HG02623 (cell line): Measurements from ENCODE around the gene SNED1.

Experiments used
- ATAC-seq: cut with Tn5 transposase; IDR thresholded peaks from one replicate; pipeline ENCODE4 v1.9.1; 2021; ENCODE audit warnings: moderate library complexity; ENCODE audit not compliant: unreplicated experiment

Gene SNED1

GRCh38 chr2:241066171-241066892 is 67.9 kb downstream of the SNED1 start:
- no peak for ATAC-seq

DNA sequence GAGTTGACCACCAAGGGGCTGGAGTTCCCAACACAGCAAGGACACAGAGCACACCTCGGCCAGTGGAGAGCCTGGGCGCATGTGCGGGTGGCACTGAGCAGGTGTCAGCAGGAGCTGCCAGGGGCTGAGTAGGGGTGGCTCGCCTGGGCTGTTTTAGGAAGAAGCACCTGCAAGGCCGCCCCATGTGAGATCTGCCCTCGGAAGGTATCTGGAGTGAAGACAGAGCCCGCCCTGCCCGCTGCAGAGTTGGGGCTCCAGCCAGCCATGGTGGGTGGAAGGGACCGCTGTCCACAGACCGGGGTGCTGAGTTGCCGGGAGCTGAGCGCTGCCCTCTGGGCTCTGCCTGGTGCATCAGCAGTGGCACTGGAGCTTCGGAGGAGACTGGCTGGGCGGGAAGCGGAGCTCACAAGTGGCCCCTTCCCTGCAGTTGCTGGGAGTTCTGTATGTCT is 68.5 kb downstream of the SNED1 start:
- no peak for ATAC-seq

DNA sequence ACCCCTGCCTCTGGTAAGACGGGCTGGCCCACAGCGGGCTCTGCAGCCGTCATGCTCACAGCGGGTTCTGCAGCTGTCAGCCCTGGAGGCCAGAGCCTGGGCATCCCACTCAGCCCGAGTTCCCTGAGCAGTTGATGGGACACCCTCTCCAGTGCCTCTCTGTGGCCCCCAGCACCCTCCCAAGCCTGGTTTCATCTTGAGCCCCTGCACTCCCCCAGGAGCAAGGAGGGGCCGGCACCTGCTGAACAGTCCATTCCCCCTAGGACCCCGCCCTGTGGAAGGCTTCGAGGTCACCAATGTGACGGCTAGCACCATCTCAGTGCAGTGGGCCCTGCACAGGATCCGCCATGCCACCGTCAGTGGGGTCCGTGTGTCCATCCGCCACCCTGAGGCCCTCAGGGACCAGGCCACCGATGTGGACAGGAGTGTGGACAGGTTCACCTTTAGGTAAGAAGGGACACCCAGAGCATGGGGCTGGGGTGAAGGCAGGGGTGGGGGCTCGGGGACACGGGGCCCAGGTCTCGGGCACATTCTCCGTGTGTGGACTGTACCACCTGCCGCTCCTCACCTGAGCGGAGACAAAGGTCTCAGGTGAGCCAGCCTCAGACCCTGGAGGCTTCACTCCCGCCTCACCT is 69.2 kb downstream of the SNED1 start:
- no peak for ATAC-seq

DNA sequence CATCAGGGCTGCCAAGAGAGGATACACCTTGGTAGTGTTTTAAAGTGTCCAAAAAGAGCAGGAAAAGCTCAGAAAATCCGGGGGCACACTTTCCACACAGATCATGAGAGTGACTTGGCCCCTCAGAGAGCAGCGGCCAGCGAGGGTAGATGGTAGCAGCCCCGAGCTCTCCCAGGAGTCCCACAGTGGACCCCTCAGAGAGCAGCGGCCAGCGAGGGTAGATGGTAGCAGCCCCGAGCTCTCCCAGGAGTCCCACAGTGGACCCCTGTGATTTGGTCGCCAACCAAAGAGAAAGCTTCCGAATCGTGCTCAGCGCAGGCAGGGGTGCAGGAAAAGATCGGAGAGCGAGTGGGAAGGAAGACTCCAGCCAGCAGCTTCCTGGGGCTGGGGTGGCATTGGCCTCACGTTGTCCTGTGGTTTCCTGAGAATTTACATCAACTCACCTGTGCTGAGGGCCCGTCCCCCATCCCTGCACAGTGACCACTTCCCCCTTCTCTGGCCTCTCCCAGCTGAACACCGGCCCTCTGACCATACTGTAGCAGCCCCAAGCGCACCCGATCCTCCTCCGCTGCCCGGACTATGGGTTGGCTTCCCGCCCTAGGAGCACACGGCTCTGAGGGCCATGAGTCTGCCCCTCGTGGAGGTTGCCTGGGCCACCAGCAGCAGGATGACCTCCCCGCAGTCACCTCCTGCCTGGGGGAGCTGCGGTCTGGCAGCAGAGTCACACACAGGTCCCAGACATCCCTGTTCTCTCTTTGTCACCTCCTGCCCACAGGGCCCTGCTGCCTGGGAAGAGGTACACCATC is 69.9 kb downstream of the SNED1 start:
- ATAC-seq = no peak

GRCh38 chr2:241068942-241069810 is 70.8 kb downstream of the SNED1 start:
- no peak for ATAC-seq

DNA sequence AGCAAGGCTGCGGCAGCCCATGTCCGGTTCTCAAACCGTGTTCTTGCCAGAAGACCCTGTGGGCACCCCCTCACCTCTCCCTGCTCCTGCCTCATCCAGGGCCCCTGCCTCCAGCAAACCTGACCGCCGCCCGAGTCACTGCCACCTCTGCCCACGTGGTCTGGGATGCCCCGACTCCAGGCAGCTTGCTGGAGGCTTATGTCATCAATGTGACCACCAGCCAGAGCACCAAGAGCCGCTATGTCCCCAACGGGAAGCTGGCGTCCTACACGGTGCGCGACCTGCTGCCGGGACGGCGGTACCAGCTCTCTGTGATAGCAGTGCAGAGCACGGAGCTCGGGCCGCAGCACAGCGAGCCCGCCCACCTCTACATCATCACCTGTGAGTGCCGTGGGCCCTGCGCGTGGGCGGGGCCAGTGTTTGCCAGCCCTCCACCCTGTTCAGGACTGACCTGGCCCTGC is 71.4 kb downstream of the SNED1 start:
- no peak for ATAC-seq

GRCh38 chr2:241070361-241070760 is 71.9 kb downstream of the SNED1 start:
- ATAC-seq = no peak

DNA sequence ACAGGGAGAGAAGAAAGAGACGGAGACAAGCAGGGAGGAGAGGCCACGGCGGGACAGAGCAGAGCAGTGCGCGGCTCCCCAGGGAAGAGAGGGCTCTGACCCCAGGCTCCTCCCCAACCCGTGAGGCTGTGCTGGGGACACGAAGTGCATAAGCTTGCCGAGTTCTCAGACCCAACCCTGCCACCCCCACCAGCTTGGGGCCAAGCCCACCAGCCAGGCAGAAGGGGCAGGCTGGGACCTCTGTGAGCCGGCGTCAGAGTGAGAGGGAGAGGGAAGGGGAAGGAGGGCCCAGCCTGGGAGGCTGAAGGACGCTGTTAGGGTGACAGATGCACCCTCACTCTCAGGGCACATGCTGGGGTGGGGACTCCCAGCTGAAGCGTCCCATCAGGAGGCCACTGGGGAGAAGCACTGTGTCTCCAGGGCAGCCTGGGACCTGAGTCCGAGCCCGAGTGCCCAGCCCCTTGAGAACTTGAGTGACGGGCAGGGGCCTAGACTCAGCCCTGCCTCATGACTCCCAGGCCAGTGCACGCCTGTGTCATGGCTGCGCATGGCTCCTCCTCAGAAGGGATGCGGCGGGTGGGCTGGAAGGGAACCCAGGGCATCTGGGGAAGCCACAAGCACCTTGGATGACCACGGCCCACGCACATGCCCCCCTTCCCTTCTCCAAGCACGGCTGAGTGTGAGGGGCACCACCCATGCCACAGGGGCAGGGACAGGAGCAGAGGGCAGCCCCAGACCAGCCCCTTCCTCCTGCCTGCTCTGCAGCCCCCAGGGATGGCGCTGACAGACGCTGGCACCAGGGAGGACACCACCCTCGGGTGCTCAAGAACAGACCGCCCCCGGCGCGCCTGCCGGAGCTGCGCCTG is 72.6 kb downstream of the SNED1 start:
- no peak for ATAC-seq

GRCh38 chr2:241071677-241072111 is 73.3 kb downstream of the SNED1 start:
- no peak for ATAC-seq

- no peak for ATAC-seq
Measured at GRCh38 chr2:241072151-241072550, 73.7 kb downstream of the SNED1 start.

DNA sequence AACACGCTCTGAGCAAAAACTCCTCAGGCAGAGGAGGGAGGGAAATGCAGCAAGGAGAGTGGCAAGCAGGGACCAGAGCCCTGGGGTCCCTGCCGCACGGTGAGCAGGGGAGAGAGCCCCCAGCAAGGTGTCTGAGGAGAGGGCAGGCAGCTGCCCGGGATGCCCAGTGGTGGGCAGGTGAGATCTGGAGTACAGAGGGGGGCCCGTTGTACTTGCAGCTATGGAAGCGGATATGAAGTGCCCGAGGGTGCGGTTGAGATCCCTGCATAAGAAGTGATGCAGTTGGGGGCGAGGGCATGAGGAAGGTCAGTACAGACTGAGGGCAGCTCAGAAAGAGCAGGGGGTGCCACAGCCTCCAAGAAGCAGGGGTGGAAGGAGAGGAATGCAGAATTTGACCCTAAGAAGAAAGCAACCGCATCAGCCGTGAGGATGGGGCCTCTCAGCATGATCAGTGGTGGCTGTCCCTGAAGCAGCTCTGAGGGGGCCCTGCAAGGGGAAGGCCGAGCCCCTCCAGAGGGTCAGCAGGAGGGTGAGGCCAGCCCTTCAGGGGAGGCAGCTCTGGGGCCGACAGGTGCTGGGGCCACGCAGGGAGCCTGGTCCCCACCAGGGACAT is 74.2 kb downstream of the SNED1 start:
- ATAC-seq = no peak

DNA sequence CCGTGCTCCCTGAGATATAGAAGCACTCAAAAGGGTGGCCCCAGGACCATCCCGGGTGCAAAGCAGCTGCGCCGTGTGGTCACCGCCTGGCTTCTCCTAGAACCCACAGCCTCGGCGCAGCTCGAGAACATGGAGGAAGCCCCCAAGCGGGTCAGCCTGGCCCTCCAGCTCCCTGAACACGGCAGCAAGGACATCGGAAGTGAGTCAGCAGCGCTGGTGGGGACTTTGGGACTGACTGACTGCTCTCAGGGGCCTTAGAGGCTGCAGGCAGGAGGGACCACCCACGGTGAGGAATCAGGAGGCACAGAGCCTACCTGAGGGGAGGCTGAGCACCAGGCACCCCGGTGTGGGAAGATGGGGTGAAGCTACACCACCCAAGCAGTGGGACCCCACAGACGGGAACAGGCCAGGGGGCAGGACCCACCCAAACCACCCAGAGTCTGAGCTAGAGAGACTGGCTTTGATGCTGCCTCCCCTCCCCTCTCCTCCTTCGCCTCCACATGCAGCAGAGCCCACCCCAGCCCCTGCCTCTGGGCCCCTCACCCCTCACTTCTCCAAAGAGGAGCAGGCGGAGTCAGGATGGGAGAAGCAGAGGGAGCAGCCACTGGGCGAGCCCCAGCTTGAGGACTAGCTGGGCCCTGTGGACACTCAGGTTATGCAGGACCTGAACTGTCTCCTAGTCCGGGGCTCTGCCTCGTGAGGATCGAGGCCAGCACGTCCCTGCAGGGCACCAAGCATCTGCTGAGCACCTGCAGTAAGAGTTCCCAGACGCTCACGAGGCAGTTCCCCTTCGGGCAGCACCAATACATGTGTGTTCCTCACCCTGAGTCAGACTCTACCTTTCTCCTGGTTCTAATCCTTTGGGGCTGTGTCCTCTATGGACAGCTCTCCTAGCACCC is 75.0 kb downstream of the SNED1 start:
- ATAC-seq = no peak

DNA sequence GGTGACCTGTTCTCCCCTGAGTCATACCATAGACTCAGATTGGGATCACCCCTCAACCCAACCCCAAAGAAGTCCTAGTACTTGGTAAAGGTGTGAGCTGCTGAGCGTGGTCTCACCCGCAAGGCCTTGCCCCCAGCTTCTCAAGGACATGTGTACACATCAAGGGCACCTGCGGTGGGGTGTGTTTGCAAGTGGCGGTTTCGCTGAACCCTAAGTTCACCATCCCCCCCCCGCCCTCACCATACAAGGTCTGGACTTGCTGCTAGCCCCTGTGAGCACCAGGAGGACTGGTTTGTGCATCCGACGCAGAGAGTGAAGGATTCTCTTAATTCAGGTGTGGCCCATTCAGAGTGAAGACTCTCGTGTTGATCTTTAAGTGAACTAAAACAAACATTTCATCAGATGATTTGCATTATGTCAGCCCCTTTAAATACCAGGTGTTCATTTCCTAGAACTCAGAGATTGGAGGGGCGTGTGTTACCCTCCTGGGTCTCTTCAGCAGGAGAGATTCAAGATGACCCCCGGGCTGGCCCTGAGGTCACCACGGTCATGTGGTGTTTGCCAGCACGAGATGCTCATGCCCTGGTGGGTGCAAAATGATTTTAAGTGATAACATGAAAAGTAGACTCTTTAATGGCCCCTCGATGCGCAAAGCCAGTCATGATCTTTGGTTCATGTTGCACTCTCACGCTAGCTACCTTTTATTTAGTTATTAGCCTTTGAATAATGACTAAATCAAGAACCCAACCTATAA is 75.8 kb downstream of the SNED1 start:
- ATAC-seq = no peak

DNA sequence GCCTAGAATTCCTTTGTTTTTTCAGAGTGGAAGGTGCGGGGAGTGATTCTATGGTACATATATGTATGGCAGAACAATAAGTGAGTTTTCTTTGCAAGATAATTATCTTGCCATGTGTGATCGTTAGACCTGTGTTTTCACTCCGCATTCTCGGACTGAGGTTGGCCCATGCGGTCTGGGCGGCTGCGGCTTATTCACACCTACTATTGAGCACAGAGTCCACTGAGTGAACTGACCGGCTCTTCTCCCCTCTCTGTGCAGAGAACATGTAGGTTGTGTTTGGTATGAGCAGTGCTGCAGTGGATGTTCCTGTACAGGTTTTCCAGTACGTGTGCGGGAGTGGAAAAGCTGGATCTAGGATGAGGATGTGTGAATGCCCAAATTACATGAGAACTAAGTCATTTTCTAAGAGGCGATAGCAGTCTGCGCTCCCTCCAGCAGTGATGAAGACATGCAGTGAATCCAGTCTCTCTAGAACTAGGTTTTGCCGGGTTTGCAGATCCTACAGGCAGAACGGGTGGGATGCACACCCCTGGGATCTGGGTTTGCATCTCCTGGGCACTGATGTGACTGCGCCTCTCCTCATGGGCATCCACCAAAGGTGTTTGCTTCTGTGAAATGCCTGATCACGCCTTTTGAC is 76.6 kb downstream of the SNED1 start:
- no peak for ATAC-seq

- no peak for ATAC-seq
Measured at GRCh38 chr2:241080405-241081189, 82.2 kb downstream of the SNED1 start.

GRCh38 chr2:241081190-241081642 is 82.8 kb downstream of the SNED1 start:
- ATAC-seq = no peak
